Measurements from ENCODE around the gene MLPH. TPM values are rescaled to one million over a fixed set of nuclear protein-coding genes. Genes with fewer than 3 reads are reported as not detected.

Gene MLPH, protein sequence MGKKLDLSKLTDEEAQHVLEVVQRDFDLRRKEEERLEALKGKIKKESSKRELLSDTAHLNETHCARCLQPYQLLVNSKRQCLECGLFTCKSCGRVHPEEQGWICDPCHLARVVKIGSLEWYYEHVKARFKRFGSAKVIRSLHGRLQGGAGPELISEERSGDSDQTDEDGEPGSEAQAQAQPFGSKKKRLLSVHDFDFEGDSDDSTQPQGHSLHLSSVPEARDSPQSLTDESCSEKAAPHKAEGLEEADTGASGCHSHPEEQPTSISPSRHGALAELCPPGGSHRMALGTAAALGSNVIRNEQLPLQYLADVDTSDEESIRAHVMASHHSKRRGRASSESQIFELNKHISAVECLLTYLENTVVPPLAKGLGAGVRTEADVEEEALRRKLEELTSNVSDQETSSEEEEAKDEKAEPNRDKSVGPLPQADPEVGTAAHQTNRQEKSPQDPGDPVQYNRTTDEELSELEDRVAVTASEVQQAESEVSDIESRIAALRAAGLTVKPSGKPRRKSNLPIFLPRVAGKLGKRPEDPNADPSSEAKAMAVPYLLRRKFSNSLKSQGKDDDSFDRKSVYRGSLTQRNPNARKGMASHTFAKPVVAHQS
- 81.6 and 107 TPM in 2 replicates for total RNA-seq (2014; rRNA removed; shearing (Covaris generic))
- polyA plus RNA-seq (2014; cell fraction: nucleus; rRNA removed), result 362 and 381 TPM in 2 replicates

DNA sequence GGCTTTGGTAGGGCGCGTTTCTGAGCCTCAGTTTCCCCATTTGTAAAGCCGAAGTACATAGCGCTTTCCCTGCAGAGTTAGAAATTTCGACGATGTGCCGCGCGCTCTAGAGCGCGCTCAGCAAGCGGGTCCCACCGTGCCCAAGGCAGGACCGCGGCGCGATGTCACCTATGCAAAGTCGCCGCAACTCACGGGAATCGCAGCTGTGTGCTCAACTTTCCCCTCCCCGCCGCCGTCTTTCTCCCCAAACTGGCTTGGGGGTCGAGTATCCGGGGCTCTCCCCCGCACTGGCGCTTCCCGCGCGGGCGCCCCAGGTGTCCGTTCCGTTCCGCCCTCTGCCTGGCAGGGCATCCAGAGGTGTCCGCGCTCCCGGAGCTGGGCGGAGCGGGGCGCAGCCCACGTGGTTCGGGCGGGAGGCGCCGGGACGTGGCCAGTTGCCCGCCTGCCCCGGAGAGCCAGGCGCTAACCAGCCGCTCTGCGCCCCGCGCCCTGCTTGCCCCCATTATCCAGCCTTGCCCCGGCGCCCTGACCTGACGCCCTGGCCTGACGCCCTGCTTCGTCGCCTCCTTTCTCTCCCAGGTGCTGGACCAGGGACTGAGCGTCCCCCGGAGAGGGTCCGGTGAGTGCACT is at the start of gene MLPH:
Gene MLPH (plus strand): TSS at position 433 of the 630 bp plus-strand sequence. CDS start 6,176 bp downstream, outside the sequence.
- no peak for DNase-seq (ENCODE audit: extremely low read depth, low read depth)

DNA sequence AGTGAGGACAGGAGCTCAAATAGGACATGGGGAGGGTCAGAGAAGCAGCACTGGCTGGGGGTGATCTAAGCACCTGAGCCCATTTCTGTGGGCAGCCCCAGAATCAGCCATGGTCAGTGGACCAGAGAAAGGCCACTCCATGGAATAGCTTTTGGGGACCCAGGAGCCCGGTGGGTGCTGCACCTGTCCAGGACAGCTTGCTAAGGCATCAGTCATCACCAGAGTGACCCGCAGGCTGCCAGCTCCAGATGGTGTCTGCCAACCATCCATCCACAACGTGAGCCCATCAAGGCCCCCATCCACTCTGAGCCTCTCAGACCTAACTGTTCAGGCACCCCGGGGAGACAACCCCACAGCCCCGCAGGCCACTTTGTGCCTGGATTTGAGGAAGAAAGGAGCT is 49.5 kb upstream of the MLPH start:
- DNase-seq (ENCODE audit: extremely low read depth, low read depth), result no peak

DNA sequence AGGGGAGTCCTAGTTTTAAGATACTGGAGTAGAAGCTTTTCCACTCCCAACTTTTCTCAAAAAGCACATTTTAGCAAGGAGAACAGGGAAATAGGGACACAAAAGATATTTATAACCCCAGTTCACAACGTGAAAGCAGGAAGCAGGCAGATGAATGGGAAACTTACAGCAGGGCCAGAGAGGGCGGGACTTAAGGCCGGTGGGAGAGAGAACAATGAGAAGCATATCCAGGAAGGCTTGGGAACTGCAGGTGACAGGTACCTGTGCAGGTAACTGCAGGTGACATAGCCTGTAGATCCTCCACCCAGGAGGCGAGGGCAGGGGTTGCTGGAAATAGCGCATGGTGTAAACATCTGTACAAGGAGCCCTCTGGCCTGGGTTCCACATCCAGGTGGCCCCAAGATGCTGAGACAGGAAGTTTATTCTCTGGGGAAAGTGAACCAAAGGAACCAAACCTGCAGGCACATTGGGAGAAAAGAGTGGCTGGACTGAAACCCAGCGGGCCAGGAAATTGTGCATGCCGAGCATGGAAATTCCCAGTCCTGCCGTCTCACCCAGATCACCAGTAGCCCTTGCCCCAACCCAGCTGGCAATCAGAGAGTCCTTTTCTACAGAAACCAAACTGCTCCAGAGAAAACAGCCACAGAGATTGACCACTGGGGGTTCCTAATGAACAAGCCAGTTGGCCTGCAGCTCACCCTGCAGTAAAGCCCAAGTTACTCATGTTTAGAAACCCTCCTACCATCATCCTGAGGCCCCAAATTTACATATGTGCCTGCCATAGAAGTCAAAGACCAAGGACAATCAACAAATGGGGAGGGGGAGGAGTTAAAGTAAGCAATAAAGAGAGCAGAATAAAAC is 48.7 kb upstream of the MLPH start:
- DNase-seq (ENCODE audit: extremely low read depth, low read depth), result no peak

DNA sequence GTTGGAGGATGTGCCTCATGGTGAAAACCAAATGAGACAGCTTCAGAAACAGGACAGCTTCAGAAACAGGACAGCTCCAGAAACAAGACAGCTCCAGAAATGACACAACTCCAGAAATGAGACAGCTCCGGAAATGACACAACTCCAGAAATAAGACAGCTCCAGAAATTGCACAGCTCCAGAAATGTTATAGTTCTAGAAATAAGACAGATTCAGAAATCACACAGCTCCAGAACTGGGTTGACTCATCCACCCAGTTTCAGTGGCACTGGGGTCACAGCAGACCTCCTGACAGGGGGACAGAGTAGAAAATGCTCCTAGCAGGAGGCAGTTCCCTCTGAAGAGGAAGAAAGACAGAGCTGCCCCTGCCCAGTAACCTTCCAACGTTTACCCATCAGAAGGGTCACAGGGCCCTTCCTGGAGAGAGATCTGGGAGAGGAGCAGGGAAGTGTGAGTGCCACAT is 46.2 kb upstream of the MLPH start:
- DNase-seq (ENCODE audit: extremely low read depth, low read depth), result no peak

DNA sequence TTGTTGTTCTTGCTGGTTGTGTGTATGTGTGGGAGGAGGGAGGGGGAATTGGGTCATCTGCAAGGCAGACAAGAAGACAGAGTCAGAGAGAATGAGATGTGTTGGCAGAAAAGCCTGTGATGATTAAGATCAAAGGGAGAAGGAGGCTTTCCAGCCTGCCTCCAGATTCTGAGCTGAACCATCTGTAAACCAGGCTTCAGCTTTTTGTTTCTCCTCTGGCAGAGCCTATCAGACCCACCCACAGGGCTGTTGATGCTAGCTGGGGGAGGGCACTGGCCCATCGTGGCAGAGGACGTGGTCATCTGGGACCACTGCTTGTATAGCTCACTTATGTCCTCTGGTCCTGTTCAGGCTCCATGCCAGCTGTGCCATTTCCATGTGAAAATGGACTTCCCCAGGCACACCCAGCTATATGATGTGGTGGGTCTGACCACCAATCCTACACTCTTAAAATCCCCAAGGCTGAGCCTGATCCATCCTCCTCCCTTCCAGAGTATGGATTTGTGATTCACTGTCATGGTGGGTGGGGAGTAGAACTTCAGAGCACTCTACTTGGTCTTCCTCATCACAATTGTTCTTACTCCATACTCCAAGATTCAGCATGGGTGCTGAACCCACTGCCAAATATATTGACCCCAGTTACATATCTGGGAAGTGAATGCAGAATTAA is 45.3 kb upstream of the MLPH start:
- no peak for DNase-seq (ENCODE audit: extremely low read depth, low read depth)

DNA sequence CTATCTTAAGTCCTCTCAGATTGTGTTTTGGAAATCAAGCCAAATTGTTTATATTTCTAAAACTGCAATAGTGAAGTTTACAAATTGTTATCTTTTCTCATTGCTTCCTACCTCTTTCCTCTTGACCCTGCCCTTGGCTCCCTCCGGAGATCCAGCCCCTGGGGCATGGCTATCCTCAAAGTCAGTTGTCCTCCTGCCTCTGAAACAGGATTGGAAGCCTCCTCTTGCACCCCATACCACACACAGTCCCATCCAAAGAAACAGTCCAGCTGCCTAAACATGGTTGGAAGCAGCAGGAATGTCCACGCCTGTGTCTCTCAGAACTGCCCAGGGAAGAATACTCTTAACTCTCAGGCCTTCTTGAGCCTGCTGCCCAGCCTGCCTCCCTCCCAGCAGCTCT is 43.0 kb upstream of the MLPH start:
- no peak for DNase-seq (ENCODE audit: extremely low read depth, low read depth)

DNA sequence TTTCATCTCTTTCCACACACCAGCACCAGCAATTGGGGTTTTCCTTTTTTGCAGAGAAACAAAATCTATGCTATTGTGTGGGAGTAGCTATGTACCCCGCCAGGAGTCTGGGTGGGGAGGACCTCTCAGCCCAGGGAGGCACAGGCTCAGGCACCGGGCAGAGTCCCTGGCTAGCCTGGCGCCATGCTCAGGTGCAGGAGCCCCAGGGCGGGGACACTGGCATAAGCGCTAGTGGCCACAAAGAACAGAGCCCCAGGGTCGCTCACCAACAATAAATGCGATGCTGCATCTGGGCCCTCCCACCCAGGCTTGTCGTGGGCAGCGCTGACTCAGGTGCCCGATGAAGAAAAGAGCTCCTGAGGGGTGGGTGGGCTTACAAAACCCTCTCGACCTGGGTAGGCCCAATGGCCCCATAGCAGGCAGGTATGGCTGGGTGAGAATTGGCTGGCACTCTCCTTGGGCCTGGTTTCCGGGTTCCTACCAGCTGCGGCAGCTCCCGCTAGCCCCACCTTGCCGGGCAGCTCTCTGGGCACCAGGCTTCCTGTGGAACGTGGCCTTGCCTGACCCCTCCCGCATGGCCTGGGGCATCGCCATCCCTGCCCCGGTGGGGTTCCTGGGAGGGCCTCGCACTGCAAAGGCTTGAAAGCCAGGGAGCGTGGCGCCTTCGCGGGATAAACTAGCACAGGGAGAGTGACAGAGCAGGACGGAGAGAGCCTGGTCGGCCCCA is 41.3 kb upstream of the MLPH start:
- no peak for DNase-seq (ENCODE audit: extremely low read depth, low read depth)

DNA sequence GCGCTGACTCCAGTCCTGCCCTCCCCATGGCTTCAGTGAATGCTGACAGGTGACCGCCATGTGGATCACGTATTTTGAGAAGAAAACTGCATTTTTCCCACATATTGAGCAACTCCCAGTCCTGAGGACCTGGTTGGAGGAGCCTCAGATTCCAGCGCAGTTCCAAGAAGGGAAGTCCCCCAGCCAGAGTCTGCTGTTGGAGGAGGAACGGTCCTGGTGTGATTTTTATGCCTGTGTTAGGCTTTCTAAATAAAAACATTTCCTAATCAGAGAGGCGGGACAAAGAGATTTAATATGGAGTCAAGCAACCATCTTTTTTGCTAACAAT is 40.7 kb upstream of the MLPH start:
- no peak for DNase-seq (ENCODE audit: extremely low read depth, low read depth)

DNA sequence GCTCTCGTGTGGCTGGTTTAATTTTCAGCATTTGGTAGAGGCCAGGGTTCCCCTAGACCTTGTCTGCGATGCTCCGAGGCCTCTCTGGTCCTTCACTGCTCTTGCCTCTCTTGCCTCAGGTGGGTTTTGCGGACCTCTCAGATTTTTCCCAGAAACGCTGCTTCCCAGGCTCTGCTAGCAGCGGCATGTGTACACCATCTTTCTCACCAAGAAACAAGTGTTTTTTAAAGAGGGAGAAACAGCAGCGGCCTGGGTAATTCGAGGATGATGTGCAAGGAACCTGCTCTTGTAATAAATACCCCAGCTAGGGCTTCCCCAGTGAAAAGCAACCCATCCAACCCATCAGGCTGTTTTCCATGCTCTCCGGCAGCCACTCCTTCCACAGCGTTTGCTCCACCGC is 39.6 kb upstream of the MLPH start:
- DNase-seq (ENCODE audit: extremely low read depth, low read depth), result no peak

DNA sequence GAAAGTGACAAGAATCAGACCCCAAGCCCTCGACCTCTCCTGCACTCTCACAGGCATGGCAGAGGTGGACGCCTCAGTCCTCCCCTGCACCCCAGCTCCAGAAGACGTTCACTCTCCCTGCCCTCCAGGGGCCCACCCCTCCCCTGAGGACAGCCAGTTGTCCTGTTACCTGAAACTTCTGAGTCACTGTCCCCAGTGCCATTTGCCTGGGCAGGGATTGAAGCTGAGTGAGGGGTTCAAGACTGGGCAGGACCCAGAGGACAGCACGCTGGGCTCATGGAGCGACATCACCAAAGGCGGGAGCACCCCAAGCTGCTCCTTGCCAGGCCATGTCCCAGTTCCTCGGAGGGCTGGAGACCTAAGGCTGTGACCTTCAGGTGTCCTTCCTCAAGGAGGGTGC is 38.9 kb upstream of the MLPH start:
- DNase-seq (ENCODE audit: extremely low read depth, low read depth), result no peak

DNA sequence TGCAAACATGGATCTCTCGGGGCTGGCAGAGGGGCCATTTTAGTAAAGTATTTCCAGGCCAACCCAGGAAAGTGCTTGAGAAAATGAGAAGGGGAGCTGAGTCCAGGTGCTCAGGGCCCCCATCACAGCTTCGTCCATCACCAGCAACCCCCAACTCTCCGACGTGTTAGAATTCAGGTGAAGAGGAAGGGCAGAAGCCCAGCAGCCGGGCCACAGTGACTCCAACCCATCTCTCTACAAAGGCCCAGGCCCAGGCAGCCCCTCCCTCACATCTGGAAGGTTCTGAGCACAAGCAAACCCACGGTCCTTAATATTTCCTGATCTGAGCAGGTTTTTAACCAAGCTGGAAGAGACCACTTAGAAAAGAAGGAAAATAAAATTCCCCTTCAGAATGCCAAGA is 38.4 kb upstream of the MLPH start:
- DNase-seq (ENCODE audit: extremely low read depth, low read depth), result no peak

DNA sequence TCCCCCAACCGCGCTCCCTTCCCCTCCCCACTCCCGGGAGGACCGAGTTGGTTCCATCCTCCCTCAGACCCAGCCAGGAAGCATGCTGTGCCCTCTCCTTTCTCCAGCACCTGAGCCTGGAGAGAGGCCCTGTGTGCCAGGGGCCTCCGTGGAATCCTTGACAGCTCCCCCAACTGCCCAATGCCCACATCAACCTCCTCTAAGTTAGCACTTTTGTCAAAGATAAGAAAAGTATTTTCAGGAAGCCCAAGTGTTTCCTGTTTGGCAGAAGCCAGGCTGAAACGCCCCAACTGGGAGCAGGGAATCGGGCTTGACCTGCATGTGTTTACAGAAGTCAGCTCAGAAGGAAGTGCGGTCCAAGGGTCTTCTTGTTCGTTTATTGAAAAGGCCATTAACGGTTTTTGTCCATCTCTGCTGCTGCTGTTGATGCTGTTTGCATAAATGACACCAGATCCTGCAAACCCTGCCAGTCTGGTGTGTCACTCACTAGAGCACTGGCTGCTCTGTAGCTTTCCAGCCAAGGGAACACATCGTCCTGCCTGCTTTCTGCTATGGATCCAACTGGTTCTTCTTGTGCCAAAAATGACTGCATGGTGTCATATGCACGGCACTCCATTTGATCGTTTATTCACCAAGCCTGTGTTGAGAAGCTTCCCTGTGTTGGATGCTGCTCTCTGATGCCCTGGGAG is 37.7 kb upstream of the MLPH start:
- no peak for DNase-seq (ENCODE audit: extremely low read depth, low read depth)

DNA sequence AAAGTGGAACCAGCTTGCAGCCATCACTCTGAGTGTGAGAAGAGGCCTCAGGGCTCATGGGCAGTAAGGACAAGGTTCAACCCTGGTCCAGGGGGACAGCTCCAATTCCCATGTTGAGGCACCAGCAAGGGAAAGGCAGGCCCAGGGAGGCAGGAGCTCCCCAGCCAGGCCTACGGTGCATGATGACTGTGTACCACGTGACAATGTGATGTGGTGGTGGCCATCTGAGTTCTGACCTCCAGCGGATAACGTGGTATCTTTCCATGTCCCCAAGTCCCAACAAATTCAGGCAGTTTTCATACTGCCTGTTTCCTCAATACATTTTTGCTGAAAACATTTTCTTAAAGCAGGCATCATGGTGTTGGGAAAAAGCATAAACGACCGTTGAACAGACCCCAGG is 36.9 kb upstream of the MLPH start:
- DNase-seq (ENCODE audit: extremely low read depth, low read depth), result no peak

DNA sequence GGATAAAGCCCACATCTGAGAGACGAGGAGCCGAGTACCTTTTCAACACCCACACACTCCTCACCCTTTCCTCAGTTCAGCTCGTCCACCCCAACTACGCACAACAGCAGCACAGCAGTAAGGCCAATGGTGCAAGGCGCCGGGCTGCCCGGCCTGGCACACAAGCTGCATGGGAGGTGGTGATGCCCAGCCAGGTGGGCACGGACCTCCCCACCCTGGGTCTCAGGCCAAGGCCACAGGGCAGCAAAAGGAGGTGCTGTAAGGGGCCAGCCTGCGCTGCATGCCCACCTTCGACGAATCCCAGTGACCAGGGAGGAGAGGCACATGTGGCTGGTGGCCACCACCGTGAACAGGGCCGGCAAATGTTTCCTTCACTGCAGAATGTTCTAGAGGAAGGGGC is 36.5 kb upstream of the MLPH start:
- DNase-seq (ENCODE audit: extremely low read depth, low read depth), result no peak

DNA sequence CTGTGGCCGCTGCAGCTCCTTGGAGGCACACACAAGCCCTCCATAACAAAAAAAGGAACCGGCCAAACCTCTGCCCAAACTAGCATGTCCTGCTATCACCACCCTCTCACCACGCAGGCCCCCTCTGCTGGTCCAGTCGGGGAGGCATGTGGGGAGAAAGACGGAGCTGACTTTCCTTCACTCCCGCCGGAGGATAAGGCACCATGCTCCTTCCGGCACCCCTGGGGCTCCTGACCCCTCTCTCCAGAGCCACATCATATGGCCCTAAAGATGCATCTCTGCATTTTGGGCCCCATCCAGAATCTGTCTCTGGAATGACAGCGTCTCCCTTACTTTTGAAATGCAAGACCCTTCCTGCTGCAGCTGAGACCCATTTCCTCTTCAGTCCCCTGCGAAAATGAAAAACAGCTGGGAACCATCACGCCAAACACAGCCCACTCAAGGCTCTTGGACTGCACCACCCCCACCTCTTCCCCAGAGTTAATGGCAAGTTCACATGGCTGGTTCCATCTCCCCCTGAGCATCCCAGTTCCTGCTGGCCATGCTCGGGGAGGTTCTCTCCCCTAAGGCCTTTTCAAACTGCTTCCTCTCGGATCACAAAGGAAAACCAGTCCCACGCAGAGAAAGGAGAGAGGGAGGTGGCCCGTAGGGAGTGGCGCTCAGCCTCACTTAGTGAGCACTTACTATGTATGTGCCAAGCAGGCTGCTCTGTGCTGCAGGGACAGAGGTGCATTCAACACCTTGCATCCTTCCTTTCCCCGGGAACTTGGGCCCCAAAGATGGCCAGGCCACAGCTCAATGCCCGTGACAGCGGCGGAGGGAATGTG is 35.2 kb upstream of the MLPH start:
- DNase-seq (ENCODE audit: extremely low read depth, low read depth), result no peak

DNA sequence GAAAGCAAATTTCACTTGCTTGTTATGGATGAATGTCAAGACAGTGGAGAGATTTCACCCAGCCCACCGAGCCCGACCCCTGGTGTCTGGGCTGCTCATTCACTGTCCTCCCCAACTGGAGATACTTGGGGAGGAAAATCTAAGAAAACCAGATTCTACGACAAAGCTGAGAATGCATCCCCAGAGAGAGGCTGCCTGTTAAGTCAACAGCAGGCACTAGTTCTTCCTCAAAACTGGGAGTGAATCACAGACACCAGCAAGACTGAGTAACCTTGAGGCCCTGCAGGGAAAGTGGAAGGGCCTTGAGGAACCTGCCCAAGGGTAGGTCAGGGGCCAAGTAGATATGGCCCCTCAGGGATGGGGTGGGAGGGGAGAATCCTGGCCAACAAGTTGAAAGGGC is 34.2 kb upstream of the MLPH start:
- no peak for DNase-seq (ENCODE audit: extremely low read depth, low read depth)

DNA sequence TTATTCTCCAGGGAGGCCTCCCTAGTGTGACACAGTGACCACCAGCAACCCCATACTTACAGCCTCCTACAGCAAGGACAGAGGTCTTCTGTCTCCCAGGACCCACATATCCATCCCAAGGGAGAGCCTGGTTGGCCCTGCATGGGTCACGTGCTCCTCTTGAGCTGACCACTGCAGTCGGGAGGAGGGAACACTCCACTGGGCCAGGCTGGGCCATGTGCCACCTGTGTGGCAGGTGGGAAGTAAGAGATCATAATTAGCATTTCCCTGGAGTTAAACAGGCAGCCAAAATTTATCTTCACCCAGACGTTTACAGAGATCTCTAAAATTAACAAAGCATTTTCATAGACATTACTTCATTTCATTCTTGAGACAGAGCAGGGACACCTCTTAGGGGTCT is 33.4 kb upstream of the MLPH start:
- DNase-seq (ENCODE audit: extremely low read depth, low read depth), result no peak

DNA sequence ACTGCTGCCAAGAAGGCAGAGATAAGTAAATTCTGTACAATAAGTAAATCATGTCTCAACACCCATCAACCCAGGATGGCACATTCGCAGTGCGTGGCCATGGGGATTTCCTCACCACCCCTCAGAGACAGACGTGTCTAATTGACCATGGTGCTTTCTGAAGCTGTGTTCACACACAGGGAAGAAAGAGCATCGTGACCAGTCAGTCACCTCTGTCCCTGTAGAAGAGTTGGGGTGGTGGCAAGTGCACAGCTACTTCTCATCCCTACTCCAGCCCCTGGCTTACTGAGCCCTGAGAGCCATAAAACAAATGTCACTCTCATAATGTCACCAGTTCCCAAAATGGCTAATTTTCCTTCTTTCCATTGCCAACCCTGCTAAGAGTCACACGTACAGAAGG is 31.3 kb upstream of the MLPH start:
- DNase-seq (ENCODE audit: extremely low read depth, low read depth), result no peak

All from NCI-H460 (cell line).